Body of pancreas (tissue), 4 donors: ENCODE measurements around the gene ZFYVE21.

ENCODE experiments used
- CTCF ChIP-seq, 7 experiments: fragments of 450-650 bp in 4 of 7; fragments of 200-600 bp in 3 of 7; sonication (generic) in 3 of 7; IDR thresholded peaks; one replicate each; pipeline ENCODE4 v1.5.1; 2016 to 2019; ENCODE audit warnings: antibody characterized with exemption in 7 of 7
- POLR2A ChIP-seq, 3 donors: fragments of 450-650 bp; IDR thresholded peaks; one replicate each; pipeline ENCODE4 v1.6.1; 2016; ENCODE audit warnings: antibody characterized with exemption in 3 of 3, mild to moderate bottlenecking in 2 of 3

GRCh38 chr14:103702497-103703432 is 12.8 kb upstream of the ZFYVE21 start:
- TF ChIP-seq CTCF (IDR thresholded peaks at IDR 0.05): no peak
- no peak for TF ChIP-seq POLR2A (IDR thresholded peaks at IDR 0.05)
